Uterus (tissue), 4 donors: ENCODE results near the gene HVCN1. TPM values are rescaled to one million over a fixed set of nuclear protein-coding genes. Genes with fewer than 3 reads are reported as not detected.

Experiments used
- DNase-seq, 2 donors: peaks; one replicate each; pipeline ENCODE4 v3.0.0-alpha.2; 2019 to 2020
- H3K27ac ChIP-seq, 2 donors: fragments of 200-600 bp; sonication (generic); 1 replicate in 1 of 2; 2 replicates in 1 of 2; pipeline ENCODE4 v1.5.1; 2016 to 2018
- H3K27me3 ChIP-seq, 2 donors: fragments of 200-600 bp; sonication (generic); one replicate each; pipeline ENCODE4 v1.5.1; 2018 to 2019; ENCODE audit warnings: control low read depth in 1 of 2
- H3K36me3 ChIP-seq, 2 donors: fragments of 200-600 bp; sonication (generic); one replicate each; pipeline ENCODE4 v1.5.1; 2019; ENCODE audit warnings: control low read depth in 1 of 2
- H3K4me1 ChIP-seq, 2 donors: fragments of 200-600 bp; sonication (generic); one replicate each; pipeline ENCODE4 v1.5.1; 2018 to 2019; ENCODE audit warnings: control low read depth in 1 of 2
- H3K4me3 ChIP-seq, 2 donors: fragments of 200-600 bp; sonication (generic); 1 replicate in 1 of 2; 2 replicates in 1 of 2; pipeline ENCODE4 v1.5.1; 2018 to 2019; ENCODE audit warnings: mild to moderate bottlenecking in 1 of 2
- H3K9me3 ChIP-seq, 2 donors: fragments of 200-600 bp; sonication (generic); one replicate each; pipeline ENCODE4 v1.5.1; 2019; ENCODE audit warnings: control low read depth in 1 of 2
- CTCF ChIP-seq, 4 experiments: fragments of 200-600 bp in 2 of 4; fragments of 450-650 bp in 2 of 4; sonication (generic) in 2 of 4; IDR thresholded peaks; one replicate each; pipeline ENCODE4 v1.5.1; 2016 to 2019; ENCODE audit warnings: antibody characterized with exemption in 4 of 4, mild to moderate bottlenecking in 2 of 4, moderate library complexity in 1 of 4
- POLR2A ChIP-seq, 2 donors: fragments of 450-650 bp; IDR thresholded peaks; one replicate each; pipeline ENCODE4 v1.6.1; 2016; ENCODE audit warnings: antibody characterized with exemption in 2 of 2, mild to moderate bottlenecking in 1 of 2, moderate library complexity in 1 of 2
- intact Hi-C: fragments of 100-400 bp; cut with DNase I; formaldehyde crosslinking; loops from one replicate; pipeline ENCODE4 v1.15.1; 2023; ENCODE audit warnings: low total_unique reads
- total RNA-seq, 4 donors: library from RNA; depleted of rRNA in 3 of 4; stranded (reverse); fragments of >200 nt in 3 of 4; gene quantifications; one replicate each; pipeline versions ENCODE4 v1.1.0 to v1.2.4, GENCODE V29; 2014 to 2023
- donor health status: DM: yes; HTN: yes; CAD: no.

HVCN1 gene
- total RNA-seq, 4 donors from 2014 or later: 3.8 to 18.1 (median 14.0) TPM

DNA sequence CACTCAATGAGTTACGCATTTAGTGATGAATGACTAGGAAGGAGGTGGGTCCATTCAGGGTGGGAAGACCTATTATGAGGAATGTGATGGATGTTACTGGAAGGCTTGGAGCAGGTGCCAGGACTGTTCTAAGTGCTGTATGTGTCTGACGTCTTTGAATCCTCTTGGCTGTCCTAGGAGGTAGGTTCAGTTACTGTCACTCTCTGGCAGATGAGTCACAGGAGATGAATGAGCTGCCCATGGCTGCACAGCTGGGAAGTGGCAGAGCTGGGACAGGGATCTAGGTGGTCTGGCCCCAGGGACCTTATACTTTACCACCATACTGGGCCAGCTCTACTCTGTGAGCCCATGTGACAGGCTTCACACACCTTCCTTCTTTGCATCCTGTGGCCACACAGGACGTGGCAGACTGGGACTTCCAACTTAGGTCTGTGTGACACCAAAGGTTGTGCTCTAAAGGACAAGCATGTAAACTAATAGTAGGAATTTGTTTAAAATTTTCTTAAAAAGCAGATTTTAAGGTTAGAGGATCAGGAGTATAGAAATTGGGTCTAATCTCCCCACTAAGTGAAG lies 51.0 kb downstream of the HVCN1 start:
- intact Hi-C loops: loop anchor here (10.0 kb wide), 1 partner anchor 897 kb away; no protein-coding TSS in a partner anchor
- H3K4me3 ChIP-seq: no peak overlapping the region
- H3K36me3 ChIP-seq: no peaks in the 10 kb centered on the region
- peaks cover 0 to 4% of the 10 kb centered on the region in 2 donors for H3K4me1 ChIP-seq
- H3K27ac ChIP-seq: no peak overlapping the region
- no peak for TF ChIP-seq POLR2A (IDR thresholded peaks at IDR 0.05)
- no peak for TF ChIP-seq CTCF (IDR thresholded peaks at IDR 0.05)
- no peak for DNase-seq
- no peaks in the 10 kb centered on the region for H3K27me3 ChIP-seq
- H3K9me3 ChIP-seq: no peaks in the 10 kb centered on the region

DNA sequence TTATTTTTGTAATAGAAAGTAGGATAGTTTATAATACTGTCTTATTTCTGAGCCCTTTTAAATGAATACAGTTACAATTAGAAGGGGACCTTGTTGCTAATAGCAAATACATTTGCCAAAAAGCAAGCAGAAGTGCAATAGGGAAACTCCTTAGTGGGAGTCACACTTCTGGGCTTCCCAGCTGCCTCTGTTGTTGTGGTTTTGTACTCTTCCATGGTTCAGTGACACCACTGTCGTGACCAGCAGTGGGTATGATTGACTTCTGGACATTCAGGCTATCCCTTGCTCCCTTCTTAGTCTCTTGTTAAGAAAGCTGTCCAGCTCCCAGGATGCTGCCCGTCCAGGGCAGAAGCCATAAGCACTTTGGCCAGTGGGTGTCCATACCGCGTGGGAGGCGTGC lies 52.4 kb downstream of the HVCN1 start:
- intact Hi-C loops: loop anchor here (10.0 kb wide), 1 partner anchor 898 kb away; no protein-coding TSS in a partner anchor
- Histone ChIP-seq H3K9me3 (no peaks in the 10 kb centered on the region), H3K27me3 (no peaks in the 10 kb centered on the region), H3K4me1 (no peaks in the 10 kb centered on the region), H3K4me3 (no peak overlapping the region), H3K27ac (no peak overlapping the region), H3K36me3 (no peaks in the 10 kb centered on the region)
- no peak for DNase-seq
- TF ChIP-seq POLR2A (IDR thresholded peaks at IDR 0.05) (no peak), CTCF (IDR thresholded peaks at IDR 0.05) (no peak)

DNA sequence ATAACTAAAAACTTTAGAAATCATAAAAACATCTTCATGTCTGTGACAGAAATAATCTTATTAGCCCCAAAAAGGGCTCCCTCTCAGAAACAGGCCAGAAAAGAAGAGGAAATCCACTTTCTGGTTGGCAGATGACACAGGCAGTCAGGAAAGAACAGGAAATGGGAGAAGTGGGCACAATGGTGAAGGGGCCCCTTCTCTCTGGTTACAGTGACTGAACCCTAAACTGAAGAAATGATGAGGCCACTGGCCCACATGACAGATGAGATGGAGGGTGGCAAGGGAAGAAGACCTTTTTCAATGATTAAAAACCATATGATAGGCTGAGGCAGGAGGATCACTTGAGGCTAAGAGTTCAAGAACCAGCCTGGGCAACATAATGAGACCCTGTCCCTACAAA lies 53.9 kb downstream of the HVCN1 start:
- no peak overlapping the region for H3K4me3 ChIP-seq
- H3K36me3 ChIP-seq: no peaks in the 10 kb centered on the region
- no peaks in the 10 kb centered on the region for H3K4me1 ChIP-seq
- H3K27me3 ChIP-seq: no peaks in the 10 kb centered on the region
- no peaks in the 10 kb centered on the region for H3K9me3 ChIP-seq
- DNase-seq: no peak
- TF ChIP-seq CTCF (IDR thresholded peaks at IDR 0.05) (no peak), POLR2A (IDR thresholded peaks at IDR 0.05) (no peak)
- intact Hi-C loops: loop anchor here (10.0 kb wide), 1 partner anchor 900 kb away; no protein-coding TSS in a partner anchor
- no peak overlapping the region for H3K27ac ChIP-seq

DNA sequence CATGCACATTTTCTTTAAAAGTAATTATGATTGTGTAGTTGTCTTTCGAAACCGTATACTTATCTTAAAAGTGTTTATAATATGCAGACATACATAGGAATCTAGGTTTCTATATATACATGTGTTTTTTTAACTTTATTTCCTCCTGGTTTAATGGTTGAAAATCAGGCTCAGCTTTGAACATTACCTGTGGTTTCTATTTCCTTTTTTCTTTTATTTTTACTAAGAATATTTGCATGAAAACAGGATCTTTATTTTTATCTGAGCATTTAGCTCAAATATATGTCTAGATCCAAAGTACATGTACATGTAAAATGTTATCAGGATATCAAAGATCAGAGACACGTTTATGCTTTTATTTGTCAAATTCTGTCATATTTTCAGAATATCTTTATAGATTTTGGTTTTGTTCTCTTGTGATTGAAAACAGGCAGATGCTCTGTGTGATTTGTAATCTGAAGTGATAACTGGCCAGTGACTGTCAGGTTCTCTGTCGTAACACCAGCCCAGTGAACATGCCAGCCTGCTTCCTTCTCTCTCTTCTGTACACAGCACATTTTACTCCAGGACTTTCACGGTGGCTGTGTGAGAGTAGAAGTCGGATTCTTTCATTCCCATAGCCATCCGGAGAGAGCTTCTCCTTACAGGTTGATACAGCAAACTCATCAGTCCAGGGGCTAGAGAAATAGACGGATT lies 61.3 kb downstream of the HVCN1 start:
- no peak overlapping the region for H3K4me3 ChIP-seq
- H3K4me1 ChIP-seq: no peaks in the 10 kb centered on the region
- H3K36me3 ChIP-seq: no peaks in the 10 kb centered on the region
- H3K9me3 ChIP-seq: no peaks in the 10 kb centered on the region
- no peak overlapping the region for H3K27ac ChIP-seq
- intact Hi-C loops: no loop called here
- no peak for DNase-seq
- no peak for TF ChIP-seq CTCF (IDR thresholded peaks at IDR 0.05)
- TF ChIP-seq POLR2A (IDR thresholded peaks at IDR 0.05): no peak
- no peaks in the 10 kb centered on the region for H3K27me3 ChIP-seq

DNA sequence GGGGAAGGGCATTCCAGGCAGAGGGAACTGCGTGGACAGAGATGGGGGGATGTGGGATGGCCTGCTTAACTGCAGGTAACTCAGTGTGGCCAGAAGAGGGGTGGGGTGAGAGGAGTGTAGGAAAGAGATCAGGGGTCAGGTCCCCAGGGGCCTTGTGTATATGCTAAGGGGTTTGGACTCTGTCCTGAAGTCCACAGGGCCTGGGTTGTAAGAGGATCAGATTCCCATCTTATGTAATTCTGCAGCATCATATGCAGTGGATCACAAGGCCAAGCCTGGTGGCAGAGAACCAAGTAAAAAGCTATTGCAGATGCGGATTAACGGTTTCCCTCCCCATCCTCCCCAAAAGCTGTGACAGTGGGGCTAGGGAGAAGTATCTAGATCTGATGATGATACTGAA lies 66.3 kb downstream of the HVCN1 start:
- intact Hi-C loops: no loop called here
- H3K4me3 ChIP-seq: no peak overlapping the region
- no peaks in the 10 kb centered on the region for H3K9me3 ChIP-seq
- no peaks in the 10 kb centered on the region for H3K36me3 ChIP-seq
- no peaks in the 10 kb centered on the region for H3K27me3 ChIP-seq
- TF ChIP-seq POLR2A (IDR thresholded peaks at IDR 0.05): no peak
- TF ChIP-seq CTCF (IDR thresholded peaks at IDR 0.05): no peak
- H3K27ac ChIP-seq: no peak overlapping the region
- no peaks in the 10 kb centered on the region for H3K4me1 ChIP-seq
- no peak for DNase-seq
